ENCODE measurements around the gene FTO.

The FTO gene

DNA sequence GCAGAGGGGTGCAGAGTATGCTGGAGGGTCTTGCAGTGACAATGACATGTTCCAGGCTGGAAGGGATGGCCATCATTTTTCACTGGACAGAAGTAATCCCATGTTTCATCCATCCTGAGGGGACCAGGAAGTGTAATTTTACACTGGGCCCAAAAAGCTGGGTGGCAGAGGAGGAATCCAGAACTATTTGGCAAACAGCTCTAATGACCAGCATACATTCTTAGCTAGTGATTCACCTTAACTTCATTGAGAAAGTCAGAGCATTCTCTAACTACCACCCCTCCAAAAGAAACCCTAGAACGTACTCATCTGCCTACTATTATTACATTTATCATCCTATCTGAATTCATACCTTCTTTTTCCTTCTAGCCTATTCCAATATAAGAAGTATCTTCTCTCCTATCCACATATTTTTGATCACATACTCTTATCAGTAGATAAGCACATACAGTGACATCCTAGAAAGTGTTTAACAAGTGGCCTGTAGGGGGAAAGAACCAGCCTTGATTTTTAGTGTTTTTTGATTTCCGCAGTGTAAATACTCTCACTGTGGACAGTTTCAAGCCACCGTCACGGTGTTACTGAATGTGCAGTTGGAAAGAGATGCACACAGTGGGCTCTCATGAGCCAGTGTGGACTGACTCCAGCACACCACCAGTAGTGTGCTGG lies 118.1 kb downstream of the FTO start:
- H3K4me2 ChIP-seq (ENCODE audit: low read length), result no peak overlapping the region
- no peaks in the 10 kb centered on the region for H3K36me3 ChIP-seq (ENCODE audit: control insufficient read depth, insufficient read depth, low read length)
- H3K4me1 ChIP-seq, result peaks cover 9% of the 10 kb centered on the region
- H2AFZ ChIP-seq, result no peak overlapping the region
- H3K27ac ChIP-seq, result no peak overlapping the region
- no peak overlapping the region for H3K9ac ChIP-seq
- H3K79me2 ChIP-seq, result peaks cover 2% of the 10 kb centered on the region
- TF ChIP-seq, protein P1, sequence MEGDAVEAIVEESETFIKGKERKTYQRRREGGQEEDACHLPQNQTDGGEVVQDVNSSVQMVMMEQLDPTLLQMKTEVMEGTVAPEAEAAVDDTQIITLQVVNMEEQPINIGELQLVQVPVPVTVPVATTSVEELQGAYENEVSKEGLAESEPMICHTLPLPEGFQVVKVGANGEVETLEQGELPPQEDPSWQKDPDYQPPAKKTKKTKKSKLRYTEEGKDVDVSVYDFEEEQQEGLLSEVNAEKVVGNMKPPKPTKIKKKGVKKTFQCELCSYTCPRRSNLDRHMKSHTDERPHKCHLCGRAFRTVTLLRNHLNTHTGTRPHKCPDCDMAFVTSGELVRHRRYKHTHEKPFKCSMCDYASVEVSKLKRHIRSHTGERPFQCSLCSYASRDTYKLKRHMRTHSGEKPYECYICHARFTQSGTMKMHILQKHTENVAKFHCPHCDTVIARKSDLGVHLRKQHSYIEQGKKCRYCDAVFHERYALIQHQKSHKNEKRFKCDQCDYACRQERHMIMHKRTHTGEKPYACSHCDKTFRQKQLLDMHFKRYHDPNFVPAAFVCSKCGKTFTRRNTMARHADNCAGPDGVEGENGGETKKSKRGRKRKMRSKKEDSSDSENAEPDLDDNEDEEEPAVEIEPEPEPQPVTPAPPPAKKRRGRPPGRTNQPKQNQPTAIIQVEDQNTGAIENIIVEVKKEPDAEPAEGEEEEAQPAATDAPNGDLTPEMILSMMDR (IDR thresholded peaks at IDR 0.05), result no peak
- no peaks in the 10 kb centered on the region for H3K27me3 ChIP-seq (ENCODE audit: control insufficient read depth, insufficient read depth, low read length)
- H3K9me3 ChIP-seq (ENCODE audit: control insufficient read depth, low read length), result no peaks in the 10 kb centered on the region
- H3K4me3 ChIP-seq (ENCODE audit: low read depth, low read length), result no peak overlapping the region

DNA sequence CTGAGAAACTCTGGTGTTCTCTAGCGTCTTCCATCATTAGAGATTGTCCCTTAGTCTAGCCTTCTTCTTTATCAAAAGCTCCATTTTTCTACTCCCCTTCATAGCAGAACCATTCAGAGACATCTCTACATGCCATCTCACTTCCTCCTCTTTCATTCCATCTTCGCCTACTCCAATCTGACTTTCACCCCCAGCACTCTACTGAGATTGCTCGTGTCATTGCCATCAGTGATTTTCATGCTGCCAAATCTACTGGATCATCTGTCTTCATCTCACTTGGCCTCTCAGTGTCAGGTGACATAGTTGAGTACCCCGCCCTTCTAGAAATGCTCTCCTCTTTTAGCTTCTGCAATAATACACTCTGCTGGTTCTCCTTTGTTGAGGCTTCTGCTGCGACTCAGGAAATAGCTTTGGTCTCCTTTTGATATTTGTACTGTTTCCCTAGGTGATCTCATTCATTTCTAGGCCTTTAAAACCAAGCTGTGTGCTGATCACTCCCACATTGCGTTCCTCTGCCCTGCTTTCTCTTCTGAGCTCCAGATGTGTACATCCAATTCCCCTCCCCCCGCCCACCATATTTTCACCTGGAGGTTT lies 119.1 kb downstream of the FTO start:
- Histone ChIP-seq H3K27me3 (ENCODE audit: control insufficient read depth, insufficient read depth, low read length) (no peaks in the 10 kb centered on the region), H3K4me1 (peaks cover 10% of the 10 kb centered on the region), H3K9ac (no peak overlapping the region), H3K36me3 (ENCODE audit: control insufficient read depth, insufficient read depth, low read length) (no peaks in the 10 kb centered on the region), H3K79me2 (peaks cover 2% of the 10 kb centered on the region), H3K27ac (no peak overlapping the region), H3K4me2 (ENCODE audit: low read length) (no peak overlapping the region), H2AFZ (no peak overlapping the region), H3K4me3 (ENCODE audit: low read depth, low read length) (no peak overlapping the region), H3K9me3 (ENCODE audit: control insufficient read depth, low read length) (no peaks in the 10 kb centered on the region)
- TF ChIP-seq, protein P1 (IDR thresholded peaks at IDR 0.05), result no peak

DNA sequence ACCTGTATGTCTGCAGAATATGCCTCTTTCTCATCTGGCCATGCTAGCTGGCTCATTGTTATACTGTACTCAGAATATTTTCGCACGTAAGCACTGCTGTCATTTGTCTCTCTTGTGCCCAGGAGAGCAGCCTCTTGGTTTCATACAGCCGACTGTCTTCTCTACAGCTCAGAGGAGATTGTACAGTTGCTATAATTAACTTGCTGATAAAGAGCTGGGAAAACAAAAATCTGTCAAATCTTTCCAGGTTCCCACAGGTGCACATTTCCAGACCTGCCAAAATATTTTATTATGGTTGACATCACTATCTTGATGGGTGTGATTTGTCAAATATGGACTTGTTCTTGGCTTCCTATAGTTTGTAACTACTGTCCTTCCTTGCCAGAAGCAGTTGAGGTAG lies 122.7 kb downstream of the FTO start:
- Histone ChIP-seq H3K36me3 (ENCODE audit: control insufficient read depth, insufficient read depth, low read length) (no peaks in the 10 kb centered on the region), H3K27me3 (ENCODE audit: control insufficient read depth, insufficient read depth, low read length) (no peaks in the 10 kb centered on the region), H3K4me3 (ENCODE audit: low read depth, low read length) (no peak overlapping the region), H3K4me1 (peaks cover 16% of the 10 kb centered on the region), H3K4me2 (ENCODE audit: low read length) (peak overlapping the region; percentile 10), H3K79me2 (peaks cover 12% of the 10 kb centered on the region), H2AFZ (no peak overlapping the region), H3K9me3 (ENCODE audit: control insufficient read depth, low read length) (no peaks in the 10 kb centered on the region), H3K27ac (no peak overlapping the region), H3K9ac (no peak overlapping the region)
- TF ChIP-seq, protein P1 (IDR thresholded peaks at IDR 0.05), result no peak

DNA sequence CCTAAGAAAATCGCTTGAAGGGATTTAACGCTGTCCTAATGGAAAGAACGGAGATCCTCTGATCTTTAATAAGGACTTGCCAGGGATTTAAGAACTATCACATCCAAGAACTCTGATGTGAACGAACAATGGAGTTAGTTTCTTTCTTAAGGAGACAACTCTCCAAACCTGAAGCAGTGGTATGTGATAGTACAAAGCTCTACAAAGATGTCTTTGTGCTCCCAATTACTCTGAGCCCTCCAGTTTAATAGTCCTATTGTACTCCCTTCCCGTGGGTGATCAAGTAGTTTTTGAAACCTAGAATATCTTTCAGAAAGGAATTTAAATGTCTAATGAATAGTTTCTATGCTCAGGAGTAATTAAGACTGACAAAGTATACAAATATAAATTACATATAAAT lies 123.8 kb downstream of the FTO start:
- no peaks in the 10 kb centered on the region for H3K9me3 ChIP-seq (ENCODE audit: control insufficient read depth, low read length)
- H3K4me3 ChIP-seq (ENCODE audit: low read depth, low read length), result no peak overlapping the region
- H3K27ac ChIP-seq, result no peak overlapping the region
- H2AFZ ChIP-seq, result no peak overlapping the region
- H3K36me3 ChIP-seq (ENCODE audit: control insufficient read depth, insufficient read depth, low read length), result no peaks in the 10 kb centered on the region
- H3K4me1 ChIP-seq, result peaks cover 15% of the 10 kb centered on the region
- TF ChIP-seq, protein P1 (IDR thresholded peaks at IDR 0.05), result no peak
- H3K4me2 ChIP-seq (ENCODE audit: low read length), result no peak overlapping the region
- peaks cover 12% of the 10 kb centered on the region for H3K79me2 ChIP-seq
- no peak overlapping the region for H3K9ac ChIP-seq
- no peaks in the 10 kb centered on the region for H3K27me3 ChIP-seq (ENCODE audit: control insufficient read depth, insufficient read depth, low read length)

All from parathyroid adenoma (tissue), 2 donors.